OCI-LY7 (cell line): Measurements from ENCODE around the gene SIGLEC9. TPM values are rescaled to one million over a fixed set of nuclear protein-coding genes. Genes with fewer than 3 reads are reported as not detected.

Experiments used
- BruUV-seq: library from RNA; stranded (reverse); fragments of 400-500 nt; replicated peaks from 2 replicates; lab custom pipeline; 2021; lab: Mats Ljungman, UMichigan
- CTCF ChIA-PET: fragments of 300-600 bp; sonication (Branson Sonifier 250); formaldehyde crosslinking; loops from one replicate; lab custom pipeline; 2022; ENCODE audit warnings: antibody characterized with exemption; ENCODE audit not compliant: unreplicated experiment; lab: Charles Lee
- POLR2A ChIA-PET: fragments of 300-600 bp; sonication (Branson Sonifier 250); formaldehyde crosslinking; loops from one replicate; lab custom pipeline; 2022; ENCODE audit warnings: antibody characterized with exemption; lab: Charles Lee
- DNase-seq: peaks from one replicate; pipeline ENCODE4 v3.0.0-alpha.2; 2015; ENCODE audit warnings: low spot score
- H2AFZ ChIP-seq: fragments of 200-600 bp; sonication (generic), shearing (Covaris generic); 2 replicates; pipeline ENCODE4 v1.6.1; 2014; ENCODE audit warnings: mild to moderate bottlenecking, antibody characterized with exemption, low read length, moderate library complexity
- H3K27ac ChIP-seq: fragments of 200-600 bp; sonication (generic); 2 replicates; pipeline ENCODE4 v1.5.1; 2014; ENCODE audit warnings: mixed run types, low read depth, mild to moderate bottlenecking, moderate library complexity, low read length, inconsistent platforms; ENCODE audit not compliant: poor library complexity, severe bottlenecking
- H3K36me3 ChIP-seq: fragments of 200-600 bp; sonication (generic); 2 replicates; pipeline ENCODE4 v1.6.1; 2014; ENCODE audit warnings: mild to moderate bottlenecking, antibody characterized with exemption, low read length, moderate library complexity, mixed read lengths; ENCODE audit not compliant: insufficient read depth
- H3K4me1 ChIP-seq: fragments of 200-600 bp; sonication (generic); 2 replicates; pipeline ENCODE4 v1.5.1; 2014; ENCODE audit warnings: mild to moderate bottlenecking, low read length; ENCODE audit not compliant: insufficient read depth, poor library complexity, severe bottlenecking
- H3K4me2 ChIP-seq: fragments of 200-600 bp; sonication (generic); 2 replicates; pipeline ENCODE4 v1.6.1; 2014; ENCODE audit warnings: mild to moderate bottlenecking, low read length
- H3K4me3 ChIP-seq: fragments of 200-600 bp; sonication (generic); 2 replicates; pipeline ENCODE4 v1.5.1; 2014; ENCODE audit warnings: mild to moderate bottlenecking, low read depth, low read length; ENCODE audit not compliant: poor library complexity, severe bottlenecking
- H3K79me2 ChIP-seq: fragments of 200-600 bp; sonication (generic); 2 replicates; pipeline ENCODE4 v1.6.1; 2016; ENCODE audit warnings: low read depth, mild to moderate bottlenecking, low read length, moderate library complexity, mixed read lengths; ENCODE audit not compliant: insufficient read depth
- H3K9me2 ChIP-seq: fragments of 200-600 bp; sonication (generic); 2 replicates; pipeline ENCODE4 v1.6.1; 2016; ENCODE audit warnings: mild to moderate bottlenecking, low read length, mixed read lengths; ENCODE audit not compliant: insufficient read depth
- H3K9me3 ChIP-seq: fragments of 200-600 bp; sonication (generic); 2 replicates; pipeline ENCODE4 v1.6.1; 2014; ENCODE audit warnings: mild to moderate bottlenecking, mixed run types, low read length, mixed read lengths
- H4K20me1 ChIP-seq: fragments of 200-600 bp; sonication (generic); 2 replicates; pipeline ENCODE4 v1.6.1; 2014; ENCODE audit warnings: mild to moderate bottlenecking, antibody characterized with exemption, low read length, moderate library complexity, mixed read lengths; ENCODE audit not compliant: insufficient read depth
- CTCF ChIP-seq: fragments of 200-600 bp; sonication (generic); conservative IDR thresholded peaks from 2 replicates; pipeline ENCODE4 v1.5.1; 2014; ENCODE audit warnings: mild to moderate bottlenecking, antibody characterized with exemption, low read length, moderate library complexity, mixed read lengths
- EZH2phosphoT487 ChIP-seq: fragments of 200-600 bp; sonication (generic); IDR thresholded peaks from 2 replicates; pipeline ENCODE4 v1.6.1; 2018; ENCODE audit warnings: low read depth, borderline replicate concordance, mild to moderate bottlenecking, mixed run types, antibody characterized with exemption, low read length, moderate library complexity, mixed read lengths
- intact Hi-C: fragments of 100-400 bp; cut with micrococcal nuclease; formaldehyde crosslinking; loops from one replicate; pipeline ENCODE4 v1.10.0; 2022; ENCODE audit not compliant: unreplicated experiment
- total RNA-seq, 2 experiments: library from RNA; depleted of rRNA in 1 of 2; stranded (reverse); fragments of >200 nt in 1 of 2; shearing (Covaris generic) in 1 of 2; gene quantifications; 2 replicates each; pipeline ENCODE4 v1.2.3, GENCODE V29; 2014 to 2022

The SIGLEC9 gene
- total RNA-seq, 2 experiments from 2014 or later, result not detected

DNA sequence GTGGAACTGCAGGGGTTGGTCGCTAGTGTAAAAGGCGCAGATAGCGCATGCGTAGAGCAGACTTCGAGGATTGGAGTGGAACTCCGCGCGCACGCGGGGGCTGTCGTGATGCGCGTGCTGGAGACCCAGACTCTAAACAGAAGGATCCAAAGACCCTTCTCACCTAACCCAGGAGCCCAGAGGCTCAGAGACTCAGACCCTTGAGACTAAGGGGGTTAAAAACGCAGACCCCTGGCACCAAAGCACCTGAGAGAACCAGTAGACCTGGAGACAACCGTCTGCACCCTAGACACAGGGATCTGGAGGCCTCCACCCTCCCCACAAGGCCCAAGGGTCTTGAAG lies 15.9 kb upstream of the SIGLEC9 start:
- H4K20me1 ChIP-seq, result no peaks in the 10 kb centered on the region
- no peaks in the 10 kb centered on the region for H3K9me2 ChIP-seq
- no TSS peak for BruUV-seq
- DNase-seq, result no peak
- ChIA-PET CTCF (no interaction called here), POLR2A (no interaction called here)
- intact Hi-C loops, result no loop called here
- peak overlapping the region; percentile 81 for H3K4me2 ChIP-seq
- peaks cover 14% of the 10 kb centered on the region for H3K4me1 ChIP-seq
- H3K9me3 ChIP-seq, result no peaks in the 10 kb centered on the region
- peak overlapping the region; percentile 87 for H2AFZ ChIP-seq
- H3K4me3 ChIP-seq, result peak overlapping the region; percentile 88
- H3K79me2 ChIP-seq, result peaks cover 14% of the 10 kb centered on the region; the same call in 1 of the 2 replicates
- no peak overlapping the region for H3K27ac ChIP-seq
- no peaks in the 10 kb centered on the region for H3K36me3 ChIP-seq
- TF ChIP-seq EZH2phosphoT487 (no peak), CTCF (no peak)

GRCh38 chr19:51110666-51110971 lies 14.1 kb upstream of the SIGLEC9 start:
- ChIA-PET CTCF (no interaction called here), POLR2A (no interaction called here)
- DNase-seq, result no peak
- Histone ChIP-seq H3K4me3 (no peak overlapping the region), H3K27ac (no peak overlapping the region), H3K36me3 (no peaks in the 10 kb centered on the region), H3K9me3 (no peaks in the 10 kb centered on the region), H2AFZ (no peak overlapping the region), H4K20me1 (no peaks in the 10 kb centered on the region), H3K4me1 (peaks cover 14% of the 10 kb centered on the region), H3K4me2 (no peak overlapping the region), H3K79me2 (peaks cover 14% of the 10 kb centered on the region; the same call in 1 of the 2 replicates), H3K9me2 (no peaks in the 10 kb centered on the region)
- no peak for TF ChIP-seq EZH2phosphoT487
- no peak for TF ChIP-seq CTCF
- no TSS peak for BruUV-seq
- intact Hi-C loops, result no loop called here

- Histone ChIP-seq H3K9me2 (no peaks in the 10 kb centered on the region), H3K36me3 (no peaks in the 10 kb centered on the region), H3K4me3 (no peak overlapping the region), H2AFZ (no peak overlapping the region), H3K27ac (no peak overlapping the region), H3K9me3 (no peaks in the 10 kb centered on the region), H3K4me1 (peaks cover 14% of the 10 kb centered on the region), H3K4me2 (no peak overlapping the region), H3K79me2 (peaks cover 14% of the 10 kb centered on the region; the same call in 1 of the 2 replicates), H4K20me1 (no peaks in the 10 kb centered on the region)
- POLR2A ChIA-PET, result no interaction called here
- BruUV-seq, result no TSS peak
- no peak for DNase-seq
- TF ChIP-seq CTCF, result peak; percentile 42; the same call in 1 of the 2 replicates
- TF ChIP-seq EZH2phosphoT487, result no peak
- CTCF ChIA-PET, result no interaction called here
- intact Hi-C loops, result no loop called here
These were observed 13.1 kb upstream of the SIGLEC9 start for GRCh38 chr19:51111606-51112005.
